ENCODE results near the gene ZBTB18.

The ZBTB18 gene

GRCh38 chr1:244062156-244062725 is 11.2 kb downstream of the ZBTB18 start:
- DNase-seq (ENCODE audit: low read depth): no peak

DNA sequence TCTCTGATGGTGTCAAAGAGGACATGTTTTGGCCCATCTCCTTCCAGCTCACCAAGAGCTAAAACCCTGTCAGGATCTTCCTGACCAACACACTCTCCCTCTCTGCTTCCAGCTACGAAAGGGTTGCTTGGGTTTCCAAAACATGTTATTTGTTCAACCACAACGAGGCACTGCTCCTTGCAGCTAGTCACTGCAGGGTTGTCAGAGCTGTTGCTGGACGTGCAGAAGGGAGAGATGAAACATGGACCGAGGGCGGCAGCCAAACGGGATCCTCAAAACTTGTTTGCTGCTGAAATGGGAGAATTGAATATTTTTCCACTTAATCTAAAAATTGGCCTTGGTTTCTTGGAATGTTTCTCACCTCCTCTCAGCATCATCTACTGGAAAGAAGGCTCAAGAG is 12.4 kb downstream of the ZBTB18 start:
- DNase-seq (ENCODE audit: low read depth): no peak

DNA sequence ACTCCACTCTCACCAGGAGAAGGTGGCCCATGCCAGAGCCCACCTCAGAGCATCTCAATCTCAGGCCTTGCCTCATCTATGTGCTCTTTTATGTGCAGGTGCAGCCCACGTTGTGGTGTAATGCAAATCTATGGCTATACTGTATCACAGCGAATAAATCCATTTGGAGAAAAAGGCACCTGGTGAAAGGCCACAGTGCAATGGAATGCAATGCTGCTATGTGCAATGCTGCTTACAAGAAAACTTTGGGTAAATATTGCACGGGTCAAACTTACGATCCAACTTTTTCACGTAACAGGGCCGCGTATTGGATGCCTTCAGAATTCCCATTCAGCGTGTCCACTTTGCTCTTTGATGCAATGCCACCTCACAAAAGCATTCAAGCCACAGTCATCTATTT is 13.5 kb downstream of the ZBTB18 start:
- no peak for DNase-seq (ENCODE audit: low read depth)

DNA sequence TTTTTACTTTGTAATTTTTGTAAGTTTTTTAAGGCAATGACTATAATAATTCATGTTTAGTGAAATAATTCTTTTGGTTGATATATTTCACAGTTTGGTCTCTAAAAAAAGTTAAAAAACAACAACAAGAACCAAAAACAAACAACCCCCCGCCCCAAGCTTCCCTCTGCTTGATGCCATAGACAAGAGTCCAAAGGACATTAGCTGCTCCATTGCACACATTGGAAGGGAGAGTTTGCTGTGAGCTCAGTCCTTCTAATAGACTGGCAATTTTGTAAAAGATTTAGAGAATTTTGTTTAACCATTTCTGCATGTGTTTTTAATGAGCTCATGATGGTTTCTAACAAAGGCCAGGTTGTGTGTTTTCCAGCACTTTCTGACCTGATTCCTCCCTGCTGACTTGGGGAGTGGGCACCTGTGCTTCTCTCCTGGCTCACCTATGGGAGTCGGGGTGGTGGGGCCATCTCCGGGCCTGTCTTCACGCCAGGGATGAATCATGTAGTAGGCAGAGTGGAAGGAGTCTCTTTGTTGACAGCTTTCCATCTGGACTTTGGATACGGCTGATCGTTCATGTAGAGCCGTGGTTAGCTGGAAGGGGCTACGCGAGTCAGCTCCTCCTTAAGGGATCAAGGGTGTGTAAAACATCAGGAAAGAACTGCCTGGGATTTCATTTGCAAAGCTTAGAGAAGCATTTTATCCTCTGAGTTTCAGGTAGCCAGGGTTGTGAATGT is 14.1 kb downstream of the ZBTB18 start:
- DNase-seq (ENCODE audit: low read depth): no peak

DNA sequence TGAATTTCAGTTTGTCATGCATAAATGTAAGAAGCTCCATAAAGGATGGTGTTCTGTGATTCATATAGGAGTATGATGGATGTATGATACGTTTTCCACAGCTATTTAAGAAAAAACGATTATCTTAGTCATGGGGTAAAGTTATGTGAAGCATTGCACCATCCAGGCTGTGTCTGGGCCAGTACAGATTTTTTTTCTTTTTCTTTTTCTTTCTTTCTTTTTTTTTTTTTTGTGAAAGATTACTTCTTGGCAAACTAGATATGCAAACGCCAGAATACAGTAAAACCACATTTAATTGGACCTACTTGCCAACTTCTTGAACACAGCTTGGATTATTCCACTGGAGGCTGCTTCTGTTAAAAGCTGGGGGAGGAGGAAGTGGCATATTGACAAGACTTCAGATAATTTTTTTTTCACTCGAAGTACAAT is 14.9 kb downstream of the ZBTB18 start:
- peak; percentile 78 for DNase-seq (ENCODE audit: low read depth)

DNA sequence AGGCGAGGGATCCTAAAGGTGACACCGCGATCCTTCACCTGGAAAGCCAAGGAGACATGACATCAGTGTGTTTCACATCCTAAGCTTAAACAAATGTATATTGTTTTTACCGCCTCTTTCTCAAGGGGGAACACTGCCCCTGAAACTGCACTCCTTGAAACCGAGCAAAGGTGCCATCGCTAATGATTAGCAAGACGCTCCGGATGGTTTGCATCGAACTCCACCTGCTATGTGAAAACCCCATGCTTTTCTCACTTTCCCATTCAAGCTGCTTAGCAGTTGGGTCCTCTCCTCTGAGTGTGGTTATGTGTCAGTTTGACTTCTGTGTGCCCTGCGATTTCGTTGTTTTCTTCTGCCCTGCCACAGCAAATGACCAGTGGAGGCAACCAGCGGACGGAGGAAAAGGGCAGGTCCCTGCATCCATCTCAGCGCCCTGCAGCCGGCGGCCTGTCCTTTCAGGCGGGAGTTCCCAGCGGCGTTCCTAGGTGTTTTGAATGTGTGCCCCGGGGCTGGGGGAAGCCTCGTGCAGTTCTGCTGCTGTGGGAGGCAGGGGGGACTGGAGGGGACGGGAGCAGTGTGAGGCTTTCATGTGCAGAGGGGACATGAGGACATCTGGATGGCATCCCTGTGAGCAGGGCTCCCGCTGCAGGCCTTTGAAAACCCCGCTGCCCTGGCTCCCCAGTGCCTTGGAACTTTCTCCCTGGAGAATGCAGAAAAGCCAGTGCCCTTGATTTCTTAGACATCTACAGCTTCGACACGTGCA is 16.1 kb downstream of the ZBTB18 start:
- DNase-seq (ENCODE audit: low read depth): no peak

GRCh38 chr1:244067893-244068292 is 16.8 kb downstream of the ZBTB18 start:
- peak; percentile 60 for DNase-seq (ENCODE audit: low read depth)

- no peak for DNase-seq (ENCODE audit: low read depth)
Measured at GRCh38 chr1:244068567-244068966, 17.5 kb downstream of the ZBTB18 start.

DNA sequence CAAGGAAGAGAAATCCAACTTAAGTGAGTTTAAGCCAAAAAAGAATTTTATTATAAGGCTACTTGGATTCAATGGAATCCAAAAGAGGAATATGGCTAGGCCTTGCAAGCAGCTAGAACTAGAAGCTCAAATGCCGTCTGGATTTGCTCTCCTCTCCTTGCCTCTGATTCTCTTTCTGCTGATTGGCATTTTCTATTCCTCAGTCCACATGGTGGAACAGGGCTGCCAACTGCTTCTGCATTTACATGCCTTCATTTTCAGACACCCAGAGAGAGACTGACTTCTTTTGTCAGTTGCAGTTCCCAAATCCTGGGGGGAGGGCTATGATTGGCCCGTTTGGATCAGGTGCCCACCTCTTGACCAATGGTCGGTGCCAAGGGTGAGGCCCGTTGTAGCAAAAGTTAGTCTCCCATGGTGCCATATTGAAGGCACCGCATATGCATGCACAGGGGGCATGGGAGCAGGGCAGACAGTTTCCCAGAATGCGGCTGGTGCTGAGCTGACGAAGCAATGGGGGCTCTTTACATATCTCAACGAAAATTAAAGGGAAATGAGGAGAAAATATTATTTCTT is 18.3 kb downstream of the ZBTB18 start:
- DNase-seq (ENCODE audit: low read depth): no peak

DNA sequence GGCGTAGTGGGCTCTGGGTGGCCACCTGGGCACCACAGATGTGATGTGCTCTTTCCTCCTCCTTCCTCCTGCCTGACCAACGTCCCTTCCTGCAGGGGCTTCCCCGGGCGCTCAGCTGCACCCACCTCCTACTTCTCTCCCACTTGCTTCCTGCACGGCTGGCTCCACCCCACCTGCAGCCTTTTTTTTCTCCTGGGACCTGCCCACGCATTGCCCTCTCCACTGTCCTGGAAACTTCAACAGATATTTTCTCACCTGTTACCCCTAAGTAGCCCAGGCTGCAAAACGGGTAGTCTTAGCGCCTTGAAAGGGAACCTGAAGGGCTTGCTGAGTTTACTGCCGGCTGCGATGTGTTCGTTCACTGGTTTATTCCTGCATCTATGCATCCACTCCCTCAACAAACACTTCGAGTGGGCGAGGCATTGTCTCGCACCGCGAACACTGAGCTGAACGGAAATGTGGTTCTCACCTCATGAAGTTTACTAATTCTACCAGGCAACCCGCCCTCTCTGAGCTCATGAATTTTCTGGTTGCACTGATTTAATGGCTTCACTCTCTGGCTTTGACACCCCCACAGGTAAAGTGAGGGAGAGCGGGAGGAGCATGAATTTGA is 23.6 kb downstream of the ZBTB18 start:
- DNase-seq (ENCODE audit: low read depth): no peak

GRCh38 chr1:244075247-244075722 is 24.2 kb downstream of the ZBTB18 start:
- peak; percentile 69 for DNase-seq (ENCODE audit: low read depth)

- no peak for DNase-seq (ENCODE audit: low read depth)
Measured at GRCh38 chr1:244076740-244077139, 25.7 kb downstream of the ZBTB18 start.

DNA sequence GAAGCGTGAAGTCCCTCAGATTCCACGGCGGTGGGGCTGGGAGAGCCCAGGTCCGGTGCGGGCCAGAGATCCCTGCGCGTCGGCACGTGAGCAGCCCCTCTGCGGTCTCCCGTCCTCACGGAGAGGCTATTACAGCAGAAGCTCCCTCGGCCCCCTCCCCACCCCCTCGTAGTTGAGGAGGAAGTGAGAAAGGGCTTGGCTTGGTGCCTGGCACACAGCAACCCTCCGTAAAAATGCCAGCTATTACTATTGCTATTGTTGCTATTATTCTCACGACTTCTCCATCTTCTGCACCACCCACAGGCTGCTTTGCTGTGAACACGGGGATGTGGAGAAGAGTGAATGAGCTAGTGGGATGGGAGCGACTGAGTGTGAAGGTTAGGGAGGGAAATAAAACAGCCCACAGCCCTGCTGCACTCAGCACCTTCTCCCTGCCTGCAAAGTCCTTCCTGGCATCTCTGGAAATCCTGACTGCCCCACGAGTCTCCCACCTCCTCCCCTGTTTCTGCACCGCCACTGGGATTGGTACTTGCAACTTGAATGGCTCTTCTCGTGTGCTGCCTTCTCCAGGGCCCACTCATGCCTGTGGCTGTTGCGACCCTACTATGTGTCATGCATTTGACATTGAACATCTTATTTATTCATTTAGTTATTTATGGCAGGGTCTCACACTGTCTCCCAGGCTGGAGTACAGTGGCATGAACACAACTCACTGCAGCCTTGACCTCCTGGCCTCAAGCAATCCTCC is 26.6 kb downstream of the ZBTB18 start:
- DNase-seq (ENCODE audit: low read depth): peak; percentile 27

DNA sequence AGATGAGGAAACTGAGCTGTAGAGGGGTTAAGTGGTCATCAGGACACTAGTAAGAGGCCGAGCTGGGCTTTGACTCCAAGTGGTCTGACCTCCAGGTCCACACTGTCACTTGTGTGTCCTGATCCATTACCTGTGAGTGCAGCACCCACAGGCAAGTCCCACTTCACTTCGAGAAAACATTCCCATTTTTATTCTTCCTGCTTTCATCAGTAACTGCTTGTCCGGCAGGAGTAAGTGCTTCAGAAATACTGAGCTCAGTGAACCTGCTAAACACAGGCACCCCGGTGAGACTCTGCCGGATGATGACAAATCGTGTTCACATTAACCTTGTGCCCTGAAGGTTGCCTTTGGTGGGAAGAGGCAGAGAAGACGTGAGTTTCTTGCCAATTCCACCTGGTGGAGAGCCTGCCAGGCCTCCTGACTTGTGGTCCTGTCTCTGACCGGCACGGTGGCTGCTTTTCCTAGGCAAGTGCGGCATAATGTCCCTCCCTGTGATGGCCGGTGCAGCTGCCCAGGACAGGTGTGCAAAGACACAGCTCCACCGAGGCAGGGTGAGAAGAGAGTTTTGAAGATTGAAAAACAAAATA is 29.4 kb downstream of the ZBTB18 start:
- no peak for DNase-seq (ENCODE audit: low read depth)

- DNase-seq (ENCODE audit: low read depth): no peak
Measured at GRCh38 chr1:244082969-244083368, 31.9 kb downstream of the ZBTB18 start.

GRCh38 chr1:244083383-244083943 is 32.4 kb downstream of the ZBTB18 start:
- DNase-seq (ENCODE audit: low read depth): no peak

DNA sequence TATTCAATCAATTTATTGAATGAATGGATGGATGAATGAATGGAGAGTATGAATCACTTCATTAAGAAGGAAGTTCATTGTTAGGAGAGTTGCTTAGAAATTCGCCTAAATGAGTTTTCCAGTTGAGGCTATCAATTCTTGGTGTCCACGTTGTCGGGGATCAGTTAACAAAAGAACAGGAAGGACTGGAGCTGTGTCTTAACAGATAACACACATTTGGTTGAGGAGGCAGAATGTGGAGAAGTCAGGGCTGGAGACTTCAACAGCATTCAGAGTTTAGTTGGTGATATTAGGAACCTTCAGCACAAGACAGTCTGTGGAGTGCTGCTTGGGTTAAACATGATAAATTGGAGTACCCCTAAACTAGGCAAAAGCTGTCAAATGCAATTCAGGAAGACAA is 33.7 kb downstream of the ZBTB18 start:
- DNase-seq (ENCODE audit: low read depth): no peak

DNA sequence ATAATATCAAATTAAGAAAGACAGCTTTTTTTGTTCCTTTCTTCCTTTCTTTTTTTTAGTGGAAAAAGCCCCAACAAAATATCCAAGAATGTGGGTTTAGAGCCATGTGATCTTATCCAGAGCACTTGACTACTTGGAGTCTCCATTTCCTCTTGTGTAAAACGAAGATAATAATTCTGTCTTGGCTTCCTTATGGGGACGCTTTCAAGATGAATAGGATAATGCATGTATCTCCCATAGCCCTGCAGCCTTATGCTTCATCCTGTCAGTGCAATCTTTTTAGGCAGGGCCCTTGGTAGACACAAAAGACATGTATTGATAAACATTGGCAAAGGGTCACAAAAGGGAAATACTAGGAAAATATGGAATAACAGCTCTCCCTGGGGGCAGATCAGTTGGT is 34.8 kb downstream of the ZBTB18 start:
- DNase-seq (ENCODE audit: low read depth): no peak

DNA sequence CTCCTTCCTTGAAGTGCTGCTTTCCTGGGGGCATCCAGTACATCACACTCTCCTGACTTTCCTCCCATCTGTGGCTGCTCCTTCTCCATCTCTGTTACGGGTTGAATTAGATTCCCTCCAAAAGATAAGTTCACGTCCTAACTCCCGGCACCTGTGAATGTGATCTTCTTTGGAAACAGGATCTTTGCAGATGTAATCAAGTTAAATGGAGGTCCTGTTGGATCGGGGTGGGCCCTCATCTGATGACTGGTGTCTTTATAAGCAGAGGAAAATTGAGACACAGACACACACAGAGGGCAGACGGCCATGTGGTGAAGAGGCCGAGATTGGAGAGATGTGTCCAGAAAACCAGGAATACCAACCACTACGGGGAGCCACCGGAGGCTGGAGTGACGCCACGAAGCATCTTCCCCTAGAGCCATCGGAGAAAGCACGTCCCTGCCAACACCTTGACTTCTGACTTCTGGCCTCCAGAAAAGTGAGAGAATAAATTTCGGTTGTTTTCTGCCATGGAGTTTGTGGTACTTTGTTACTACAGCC is 36.0 kb downstream of the ZBTB18 start:
- DNase-seq (ENCODE audit: low read depth): no peak

DNA sequence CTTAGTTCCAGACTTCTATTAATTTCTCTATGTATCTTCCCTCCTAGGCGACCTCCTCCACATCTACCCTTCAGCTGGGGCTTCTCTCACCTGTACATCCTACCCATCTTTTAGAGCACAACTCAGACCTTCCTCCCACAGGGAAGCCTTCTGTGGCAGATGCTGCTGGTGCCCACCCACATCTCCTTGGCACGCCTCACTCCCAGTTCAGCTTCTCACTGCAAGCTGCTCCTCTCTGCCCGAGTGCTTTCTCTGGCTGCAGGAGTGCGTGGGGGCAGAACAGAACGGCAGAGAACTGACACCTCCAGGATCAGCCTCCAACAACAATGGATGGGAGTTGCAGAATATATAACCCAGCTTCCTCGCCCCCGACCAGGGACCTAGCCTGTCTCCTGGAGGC is 36.5 kb downstream of the ZBTB18 start:
- no peak for DNase-seq (ENCODE audit: low read depth)

DNA sequence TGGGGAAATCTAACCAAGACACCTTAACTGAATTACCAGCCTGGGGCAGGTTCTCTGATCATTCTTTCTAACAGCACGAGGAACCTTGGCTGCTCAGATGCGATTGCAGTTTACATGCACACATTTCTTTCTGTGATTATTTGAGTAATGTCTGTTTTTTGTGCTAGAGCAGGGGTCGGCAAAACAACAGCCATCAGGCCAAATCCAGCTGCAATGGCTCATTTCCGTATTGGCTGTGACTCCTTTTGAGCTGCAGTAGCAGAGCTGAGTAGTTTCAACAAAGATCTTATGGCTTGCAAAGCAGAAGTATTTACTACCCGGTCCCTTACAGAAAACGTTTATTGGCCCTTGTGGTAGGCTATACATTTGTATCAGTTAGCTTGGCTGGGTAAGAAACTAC is 37.1 kb downstream of the ZBTB18 start:
- no peak for DNase-seq (ENCODE audit: low read depth)

Measured in EH (cell line).